Measurements from ENCODE around the gene SORCS3.

SORCS3 gene

GRCh38 chr10:105024184-105024583 lies 383.1 kb downstream of the SORCS3 start:
- no peak overlapping the region for H3K27ac ChIP-seq (ENCODE audit: low read length)
- H3K9ac ChIP-seq (ENCODE audit: low read depth, low read length): no peak overlapping the region
- H3K4me3 ChIP-seq (ENCODE audit: low read depth in 1 of 2, low read length in 2 of 2): no peak overlapping the region
- no peaks in the 10 kb centered on the region for H3K4me1 ChIP-seq (ENCODE audit: insufficient read depth, low read length)
- H2AFZ ChIP-seq (ENCODE audit: low read depth, low read length): no peak overlapping the region
- no peaks in the 10 kb centered on the region for H4K20me1 ChIP-seq (ENCODE audit: insufficient read depth, low read length)
- no peaks in the 10 kb centered on the region for H3K27me3 ChIP-seq (ENCODE audit: insufficient read depth, low read length, poor library complexity)
- H3K79me2 ChIP-seq (ENCODE audit: insufficient read depth, low read length): no peaks in the 10 kb centered on the region
- no peaks in the 10 kb centered on the region for H3K36me3 ChIP-seq (ENCODE audit: insufficient read depth, low read length)
- no peak for TF ChIP-seq EZH2 (IDR thresholded peaks at IDR 0.05; ENCODE audit: borderline replicate concordance, low read depth, low read length, severe bottlenecking)
- TF ChIP-seq CTCF (IDR thresholded peaks at IDR 0.05; ENCODE audit: borderline replicate concordance, extremely low read depth, low read length, poor library complexity, severe bottlenecking): no peak
- no peak for DNase-seq
- no peak overlapping the region for H3K4me2 ChIP-seq (ENCODE audit: insufficient read depth, low read length)
- H3K9me3 ChIP-seq (ENCODE audit: insufficient read depth, low read length, severe bottlenecking): no peaks in the 10 kb centered on the region
- ATAC-seq (ENCODE audit: insufficient read depth, low read depth): no peak

GRCh38 chr10:105025092-105025491 lies 384.0 kb downstream of the SORCS3 start:
- no peaks in the 10 kb centered on the region for H3K9me3 ChIP-seq (ENCODE audit: insufficient read depth, low read length, severe bottlenecking)
- TF ChIP-seq EZH2 (IDR thresholded peaks at IDR 0.05; ENCODE audit: borderline replicate concordance, low read depth, low read length, severe bottlenecking) (no peak), CTCF (IDR thresholded peaks at IDR 0.05; ENCODE audit: borderline replicate concordance, extremely low read depth, low read length, poor library complexity, severe bottlenecking) (no peak)
- no peak overlapping the region for H3K9ac ChIP-seq (ENCODE audit: low read depth, low read length)
- no peaks in the 10 kb centered on the region for H3K27me3 ChIP-seq (ENCODE audit: insufficient read depth, low read length, poor library complexity)
- H3K36me3 ChIP-seq (ENCODE audit: insufficient read depth, low read length): no peaks in the 10 kb centered on the region
- H3K79me2 ChIP-seq (ENCODE audit: insufficient read depth, low read length): no peaks in the 10 kb centered on the region
- H3K4me3 ChIP-seq (ENCODE audit: low read depth in 1 of 2, low read length in 2 of 2): no peak overlapping the region
- ATAC-seq (ENCODE audit: insufficient read depth, low read depth): no peak
- H3K4me1 ChIP-seq (ENCODE audit: insufficient read depth, low read length): no peaks in the 10 kb centered on the region
- no peak overlapping the region for H2AFZ ChIP-seq (ENCODE audit: low read depth, low read length)
- DNase-seq: no peak
- H4K20me1 ChIP-seq (ENCODE audit: insufficient read depth, low read length): no peaks in the 10 kb centered on the region
- no peak overlapping the region for H3K27ac ChIP-seq (ENCODE audit: low read length)
- H3K4me2 ChIP-seq (ENCODE audit: insufficient read depth, low read length): no peak overlapping the region

GRCh38 chr10:105026566-105026965 lies 385.5 kb downstream of the SORCS3 start:
- Histone ChIP-seq H3K9me3 (ENCODE audit: insufficient read depth, low read length, severe bottlenecking) (no peaks in the 10 kb centered on the region), H3K9ac (ENCODE audit: low read depth, low read length) (no peak overlapping the region), H3K4me1 (ENCODE audit: insufficient read depth, low read length) (no peaks in the 10 kb centered on the region), H3K4me3 (ENCODE audit: low read depth in 1 of 2, low read length in 2 of 2) (no peak overlapping the region), H3K36me3 (ENCODE audit: insufficient read depth, low read length) (no peaks in the 10 kb centered on the region), H2AFZ (ENCODE audit: low read depth, low read length) (no peak overlapping the region), H4K20me1 (ENCODE audit: insufficient read depth, low read length) (no peaks in the 10 kb centered on the region), H3K4me2 (ENCODE audit: insufficient read depth, low read length) (no peak overlapping the region), H3K79me2 (ENCODE audit: insufficient read depth, low read length) (no peaks in the 10 kb centered on the region), H3K27me3 (ENCODE audit: insufficient read depth, low read length, poor library complexity) (no peaks in the 10 kb centered on the region), H3K27ac (ENCODE audit: low read length) (no peak overlapping the region)
- DNase-seq: no peak
- no peak for ATAC-seq (ENCODE audit: insufficient read depth, low read depth)
- no peak for TF ChIP-seq EZH2 (IDR thresholded peaks at IDR 0.05; ENCODE audit: borderline replicate concordance, low read depth, low read length, severe bottlenecking)
- TF ChIP-seq CTCF (IDR thresholded peaks at IDR 0.05; ENCODE audit: borderline replicate concordance, extremely low read depth, low read length, poor library complexity, severe bottlenecking): no peak

- Histone ChIP-seq H3K79me2 (ENCODE audit: insufficient read depth, low read length) (no peaks in the 10 kb centered on the region), H3K9me3 (ENCODE audit: insufficient read depth, low read length, severe bottlenecking) (no peaks in the 10 kb centered on the region), H3K9ac (ENCODE audit: low read depth, low read length) (no peak overlapping the region), H3K4me2 (ENCODE audit: insufficient read depth, low read length) (no peak overlapping the region), H3K4me3 (ENCODE audit: low read depth in 1 of 2, low read length in 2 of 2) (no peak overlapping the region), H4K20me1 (ENCODE audit: insufficient read depth, low read length) (no peaks in the 10 kb centered on the region), H3K27me3 (ENCODE audit: insufficient read depth, low read length, poor library complexity) (no peaks in the 10 kb centered on the region), H3K27ac (ENCODE audit: low read length) (no peak overlapping the region), H2AFZ (ENCODE audit: low read depth, low read length) (no peak overlapping the region), H3K4me1 (ENCODE audit: insufficient read depth, low read length) (no peaks in the 10 kb centered on the region), H3K36me3 (ENCODE audit: insufficient read depth, low read length) (no peaks in the 10 kb centered on the region)
- TF ChIP-seq CTCF (IDR thresholded peaks at IDR 0.05; ENCODE audit: borderline replicate concordance, extremely low read depth, low read length, poor library complexity, severe bottlenecking) (no peak), EZH2 (IDR thresholded peaks at IDR 0.05; ENCODE audit: borderline replicate concordance, low read depth, low read length, severe bottlenecking) (no peak)
- DNase-seq (no peak), ATAC-seq (ENCODE audit: insufficient read depth, low read depth) (no peak)
Observed at GRCh38 chr10:105029286-105029685, 388.2 kb downstream of the SORCS3 start.
